ENCODE results near the gene DHX35.

DNA sequence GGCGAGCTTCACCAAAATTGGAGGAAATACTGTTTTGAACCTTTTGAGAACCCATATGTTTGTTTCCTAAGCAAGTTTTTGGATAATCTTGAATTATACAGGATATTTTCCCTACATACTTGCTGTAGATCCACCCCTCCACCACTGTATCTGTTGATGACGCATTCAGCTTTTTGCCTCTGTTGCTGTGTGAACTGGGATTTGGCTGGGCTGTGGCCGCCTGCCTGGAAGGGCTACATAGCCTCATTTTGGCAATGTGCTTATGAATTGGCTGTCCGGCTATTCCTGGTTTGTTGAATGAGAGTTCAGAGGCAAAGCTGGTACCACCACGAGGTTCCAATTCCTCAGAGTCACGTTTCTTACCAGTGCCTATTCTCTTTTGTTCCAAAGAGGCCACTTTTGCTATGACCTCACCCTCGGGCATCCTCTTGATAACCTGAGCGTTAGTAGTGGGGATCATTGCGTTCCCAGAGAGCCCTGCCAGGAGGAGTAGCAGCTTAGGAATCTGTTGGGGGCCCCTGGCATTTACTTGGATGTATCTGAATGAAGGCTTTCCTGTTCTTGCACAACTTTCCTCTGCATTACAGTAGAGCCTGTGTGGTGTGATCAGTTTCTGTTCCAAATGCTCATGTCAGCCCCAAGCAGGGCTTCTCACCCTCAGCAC lies 29.6 kb upstream of the DHX35 start:
- TF ChIP-seq CTCF (IDR thresholded peaks at IDR 0.05) (no peak), POLR2A (IDR thresholded peaks at IDR 0.05) (no peak)

Data from ovary (tissue), 3 donors.